OCI-LY7 (cell line): ENCODE results near the gene OR8B3.

Experiments
- EZH2phosphoT487 ChIP-seq: fragments of 200-600 bp; sonication (generic); IDR thresholded peaks from 2 replicates; pipeline ENCODE4 v1.6.1; 2018; ENCODE audit warnings: low read depth, borderline replicate concordance, mild to moderate bottlenecking, mixed run types, antibody characterized with exemption, low read length, moderate library complexity, mixed read lengths
- TF ChIP-seq, protein P1 (sequence below): fragments of 200-600 bp; sonication (generic); conservative IDR thresholded peaks from 2 replicates; pipeline ENCODE4 v1.5.1; 2014; ENCODE audit warnings: mild to moderate bottlenecking, antibody characterized with exemption, low read length, moderate library complexity, mixed read lengths

- TF ChIP-seq, protein P1, sequence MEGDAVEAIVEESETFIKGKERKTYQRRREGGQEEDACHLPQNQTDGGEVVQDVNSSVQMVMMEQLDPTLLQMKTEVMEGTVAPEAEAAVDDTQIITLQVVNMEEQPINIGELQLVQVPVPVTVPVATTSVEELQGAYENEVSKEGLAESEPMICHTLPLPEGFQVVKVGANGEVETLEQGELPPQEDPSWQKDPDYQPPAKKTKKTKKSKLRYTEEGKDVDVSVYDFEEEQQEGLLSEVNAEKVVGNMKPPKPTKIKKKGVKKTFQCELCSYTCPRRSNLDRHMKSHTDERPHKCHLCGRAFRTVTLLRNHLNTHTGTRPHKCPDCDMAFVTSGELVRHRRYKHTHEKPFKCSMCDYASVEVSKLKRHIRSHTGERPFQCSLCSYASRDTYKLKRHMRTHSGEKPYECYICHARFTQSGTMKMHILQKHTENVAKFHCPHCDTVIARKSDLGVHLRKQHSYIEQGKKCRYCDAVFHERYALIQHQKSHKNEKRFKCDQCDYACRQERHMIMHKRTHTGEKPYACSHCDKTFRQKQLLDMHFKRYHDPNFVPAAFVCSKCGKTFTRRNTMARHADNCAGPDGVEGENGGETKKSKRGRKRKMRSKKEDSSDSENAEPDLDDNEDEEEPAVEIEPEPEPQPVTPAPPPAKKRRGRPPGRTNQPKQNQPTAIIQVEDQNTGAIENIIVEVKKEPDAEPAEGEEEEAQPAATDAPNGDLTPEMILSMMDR, result no peak
- TF ChIP-seq EZH2phosphoT487, result no peak
Observed at GRCh38 chr11:124434699-124435098, 35.9 kb upstream of the OR8B3 start.
